Measurements from ENCODE around the gene MYO1E. TPM values are rescaled to one million over a fixed set of nuclear protein-coding genes. Genes with fewer than 3 reads are reported as not detected.
"Not testable (repeated sequence)": the region's sequence is repeated elsewhere in the genome, so short reads cannot be mapped to it uniquely, and the experiment has no call there.

Gene MYO1E
- total RNA-seq, 1 donor from 2014 or later, result 117 TPM

GRCh38 chr15:59290295-59291212 is 82.1 kb downstream of the MYO1E start:
- no peak for ATAC-seq

GRCh38 chr15:59289574-59289973 is 83.1 kb downstream of the MYO1E start:
- ATAC-seq, result no peak

- ATAC-seq, result peak; percentile 95
Observed at GRCh38 chr15:59283717-59284391, 88.8 kb downstream of the MYO1E start.

- ATAC-seq, result no peak
Observed at GRCh38 chr15:59282515-59283337, 89.9 kb downstream of the MYO1E start.

- no peak for ATAC-seq
Observed at GRCh38 chr15:59281699-59282098, 91.0 kb downstream of the MYO1E start.

- no peak for ATAC-seq
Observed at GRCh38 chr15:59280855-59281254, 91.8 kb downstream of the MYO1E start.

- not testable (repeated sequence) for ATAC-seq
Observed at GRCh38 chr15:59280292-59280691, 92.4 kb downstream of the MYO1E start.

- no peak for ATAC-seq
Observed at GRCh38 chr15:59279023-59279422, 93.6 kb downstream of the MYO1E start.

- ATAC-seq, result no peak
Observed at GRCh38 chr15:59278120-59278519, 94.6 kb downstream of the MYO1E start.

- ATAC-seq, result peak; percentile 84
Observed at GRCh38 chr15:59276225-59277178, 96.2 kb downstream of the MYO1E start.

- peak; percentile 16 for ATAC-seq
Observed at GRCh38 chr15:59274126-59274970, 98.3 kb downstream of the MYO1E start.

GRCh38 chr15:59273234-59273633 is 99.4 kb downstream of the MYO1E start:
- no peak for ATAC-seq

- ATAC-seq, result no peak
Observed at GRCh38 chr15:59271595-59272201, 101.0 kb downstream of the MYO1E start.

- ATAC-seq, result peak; percentile 29
Observed at GRCh38 chr15:59268852-59269407, 103.7 kb downstream of the MYO1E start.

- no peak for ATAC-seq
Observed at GRCh38 chr15:59268168-59268851, 104.4 kb downstream of the MYO1E start.

- ATAC-seq, result no peak
Observed at GRCh38 chr15:59266028-59266427, 106.6 kb downstream of the MYO1E start.

GRCh38 chr15:59262316-59262715 is 110.4 kb downstream of the MYO1E start:
- no peak for ATAC-seq

GRCh38 chr15:59260090-59260489 is 112.6 kb downstream of the MYO1E start:
- no peak for ATAC-seq
